AG04450 (cell line): Measurements from ENCODE around the gene UCKL1. TPM values are rescaled to one million over a fixed set of nuclear protein-coding genes. Genes with fewer than 3 reads are reported as not detected.
"Not testable (repeated sequence)": the region's sequence is repeated elsewhere in the genome, so short reads cannot be mapped to it uniquely, and the experiment has no call there.

ENCODE experiments used
- CTCF ChIA-PET: fragments of 300-600, 350-600 bp; formaldehyde crosslinking; extraction: SDS; loops from one replicate; lab custom pipeline; 2022; ENCODE audit warnings: antibody characterized with exemption, inconsistent platforms; lab: Charles Lee
- POLR2A ChIA-PET: fragments of 350-600 bp; formaldehyde crosslinking; extraction: SDS; loops from one replicate; lab custom pipeline; 2021; ENCODE audit warnings: antibody characterized with exemption, inconsistent platforms; lab: Yijun Ruan, JAX
- DNase-seq: peaks from one replicate; pipeline ENCODE4 v3.0.0-alpha.2; 2011; ENCODE audit warnings: low read depth, low spot score
- H3K27ac ChIP-seq: one replicate; pipeline ENCODE4 v1.5.1; 2012; ENCODE audit warnings: low read depth, low read length, control low read depth
- H3K27me3 ChIP-seq: one replicate; pipeline ENCODE4 v1.6.0; 2012; ENCODE audit warnings: low read length; ENCODE audit not compliant: control insufficient read depth, insufficient read depth
- H3K4me3 ChIP-seq: 2 replicates; pipeline ENCODE4 v1.5.1; 2011; ENCODE audit warnings: mild to moderate bottlenecking, low read depth, low read length, control low read depth
- H3K9me3 ChIP-seq: 2 replicates; pipeline ENCODE4 v1.5.1; 2012; ENCODE audit warnings: low read length; ENCODE audit not compliant: control insufficient read depth, insufficient read depth
- CTCF ChIP-seq: IDR thresholded peaks from 2 replicates; pipeline ENCODE4 v1.5.1; 2011; ENCODE audit warnings: low read depth, low read length, control low read depth, inconsistent platforms
- polyA plus RNA-seq: library from polyadenylated mRNA; depleted of rRNA; stranded (reverse); fragments of >200 nt; gene quantifications from 2 replicates; pipeline ENCODE4 v1.2.3, GENCODE V29; 2011

UCKL1 gene
- polyA plus RNA-seq, 1 experiment, result 18.0 TPM

GRCh38 chr20:63972312-63973159, 16.3 kb upstream of the UCKL1 start:
- H3K27me3 ChIP-seq, result no peaks in the 10 kb centered on the region
- ChIA-PET POLR2A (no interaction called here), CTCF (interaction anchor here (0.7 to 2.8 kb wide), 3 partner anchors 434 to 1790 kb away, joined by 3 to 24 read pairs (median 6); no protein-coding TSS in a partner anchor)
- TF ChIP-seq CTCF, result no peak
- H3K9me3 ChIP-seq, result peaks cover 12% of the 10 kb centered on the region
- no peak for DNase-seq
- H3K27ac ChIP-seq, result peak overlapping the region; percentile 47
- no peak overlapping the region for H3K4me3 ChIP-seq

- H3K27me3 ChIP-seq, H3K4me3 ChIP-seq, POLR2A ChIA-PET, DNase-seq: not testable (repeated sequence)
- peak overlapping the region; percentile 47 for H3K27ac ChIP-seq
- peaks cover 18% of the 10 kb centered on the region for H3K9me3 ChIP-seq
- CTCF ChIA-PET, result interaction anchor here (0.6 to 2.8 kb wide), 3 partner anchors 411 to 1790 kb away, joined by 3 to 24 read pairs (median 6); no protein-coding TSS in a partner anchor
Measured at GRCh38 chr20:63971960-63972311, 15.7 kb upstream of the UCKL1 start.

GRCh38 chr20:63970714-63971431, 14.7 kb upstream of the UCKL1 start:
- ChIA-PET CTCF (interaction anchor here (0.6 kb wide), 1 partner anchor 410 kb away, joined by 6 read pairs; no protein-coding TSS in a partner anchor), POLR2A (no interaction called here)
- TF ChIP-seq CTCF, result no peak
- no peak overlapping the region for H3K27ac ChIP-seq
- H3K27me3 ChIP-seq, result no peaks in the 10 kb centered on the region
- DNase-seq, result no peak
- H3K4me3 ChIP-seq, result no peak overlapping the region; the same call in 1 of the 2 replicates
- peaks cover 29% of the 10 kb centered on the region for H3K9me3 ChIP-seq

GRCh38 chr20:63969838-63970713, 13.9 kb upstream of the UCKL1 start, which contains the start of gene ZNF512B:
TSS of gene ZNF512B (minus strand) at chr20:63969930. CDS start at chr20:63967950, 1,980 bp downstream.
- Histone ChIP-seq H3K4me3 (peak within 1 kb of the TSS; percentile 68), H3K27me3 (no peaks in the 10 kb centered on the region), H3K27ac (peak within 1 kb of the TSS; percentile 39), H3K9me3 (peaks cover 30% of the 10 kb centered on the region)
- DNase-seq, result no peak
- CTCF ChIA-PET, result no interaction called here
- no peak for TF ChIP-seq CTCF
- POLR2A ChIA-PET, result no interaction called here
